ENCODE measurements around the gene CACNA1D. TPM values are rescaled to one million over a fixed set of nuclear protein-coding genes. Genes with fewer than 3 reads are reported as not detected.

Gene CACNA1D
- total RNA-seq, 2 experiments from 2014 or later = 0.31 to 0.32 TPM

GRCh38 chr3:53518495-53518981 lies 24.1 kb downstream of the CACNA1D start:
- Mint-ChIP-seq H3K36me3 (ENCODE audit: low read depth) (no peaks in the 10 kb centered on the region), H3K4me1 (ENCODE audit: low read depth) (no peaks in the 10 kb centered on the region), H3K27me3 (ENCODE audit: low read depth) (peaks cover 1% of the 10 kb centered on the region), H3K4me3 (no peak overlapping the region), H3K27ac (no peak overlapping the region), H3K9me3 (ENCODE audit: insufficient read depth) (no peaks in the 10 kb centered on the region)
- CTCF ChIA-PET = no interaction called here
- ATAC-seq = no peak
- POLR2A ChIA-PET = no interaction called here
- no peak for DNase-seq

- Mint-ChIP-seq H3K4me3 (no peak overlapping the region), H3K9me3 (ENCODE audit: insufficient read depth) (no peaks in the 10 kb centered on the region), H3K4me1 (ENCODE audit: low read depth) (no peaks in the 10 kb centered on the region), H3K27ac (no peak overlapping the region), H3K36me3 (ENCODE audit: low read depth) (no peaks in the 10 kb centered on the region), H3K27me3 (ENCODE audit: low read depth) (peaks cover 4% of the 10 kb centered on the region)
- POLR2A ChIA-PET = no interaction called here
- CTCF ChIA-PET = no interaction called here
- DNase-seq = no peak
- no peak for ATAC-seq
Observed at GRCh38 chr3:53519065-53519709, 24.8 kb downstream of the CACNA1D start.

DNA sequence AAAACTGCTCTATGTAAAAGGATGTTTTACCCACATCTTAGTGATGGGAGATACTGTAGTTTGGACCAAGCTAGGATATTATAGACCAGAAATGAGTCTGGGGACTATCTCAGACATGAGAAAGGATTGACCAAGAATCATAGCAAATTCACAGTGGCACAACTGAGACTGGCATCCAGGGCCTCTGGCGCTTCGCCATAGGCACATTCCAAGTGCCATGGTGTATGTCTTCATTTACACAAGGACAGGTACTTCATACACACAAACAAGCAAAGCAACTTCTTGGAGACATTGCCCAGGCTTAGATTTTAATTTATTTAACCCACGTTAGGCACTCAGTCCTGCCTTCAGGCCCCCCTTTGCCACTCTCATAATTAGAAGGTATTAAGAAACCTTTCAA lies 28.9 kb downstream of the CACNA1D start:
- CTCF ChIA-PET = no interaction called here
- POLR2A ChIA-PET = no interaction called here
- H3K9me3 Mint-ChIP-seq (ENCODE audit: insufficient read depth) = no peaks in the 10 kb centered on the region
- H3K27ac Mint-ChIP-seq = no peak overlapping the region
- no peak overlapping the region for H3K4me3 Mint-ChIP-seq
- DNase-seq (no peak), ATAC-seq (no peak)
- peaks cover 10% of the 10 kb centered on the region for H3K27me3 Mint-ChIP-seq (ENCODE audit: low read depth)
- no peaks in the 10 kb centered on the region for H3K4me1 Mint-ChIP-seq (ENCODE audit: low read depth)
- no peaks in the 10 kb centered on the region for H3K36me3 Mint-ChIP-seq (ENCODE audit: low read depth)

- POLR2A ChIA-PET = no interaction called here
- no peaks in the 10 kb centered on the region for H3K36me3 Mint-ChIP-seq (ENCODE audit: low read depth)
Observed at GRCh38 chr3:53524566-53524965, 30.2 kb downstream of the CACNA1D start.

GRCh38 chr3:53525765-53526703 lies 31.6 kb downstream of the CACNA1D start:
- no peaks in the 10 kb centered on the region for H3K4me1 Mint-ChIP-seq (ENCODE audit: low read depth)
- peaks cover 18% of the 10 kb centered on the region for H3K27me3 Mint-ChIP-seq (ENCODE audit: low read depth)
- ChIA-PET POLR2A (interaction anchor here (0.6 kb wide), 1 partner anchor 361 kb away, joined by 5 read pairs; no protein-coding TSS in a partner anchor), CTCF (no interaction called here)
- no peaks in the 10 kb centered on the region for H3K9me3 Mint-ChIP-seq (ENCODE audit: insufficient read depth)
- no peak overlapping the region for H3K27ac Mint-ChIP-seq
- no peak for DNase-seq
- ATAC-seq = no peak
- H3K36me3 Mint-ChIP-seq (ENCODE audit: low read depth) = no peaks in the 10 kb centered on the region
- H3K4me3 Mint-ChIP-seq = no peak overlapping the region

More at GRCh38 chr3:53524566-53524965, 30.2 kb downstream of the CACNA1D start:
- Mint-ChIP-seq H3K27me3 (ENCODE audit: low read depth) (peaks cover 14% of the 10 kb centered on the region), H3K27ac (no peak overlapping the region), H3K4me3 (no peak overlapping the region), H3K4me1 (ENCODE audit: low read depth) (no peaks in the 10 kb centered on the region), H3K9me3 (ENCODE audit: insufficient read depth) (no peaks in the 10 kb centered on the region)
- CTCF ChIA-PET = no interaction called here
- DNase-seq (no peak), ATAC-seq (no peak)

DNA sequence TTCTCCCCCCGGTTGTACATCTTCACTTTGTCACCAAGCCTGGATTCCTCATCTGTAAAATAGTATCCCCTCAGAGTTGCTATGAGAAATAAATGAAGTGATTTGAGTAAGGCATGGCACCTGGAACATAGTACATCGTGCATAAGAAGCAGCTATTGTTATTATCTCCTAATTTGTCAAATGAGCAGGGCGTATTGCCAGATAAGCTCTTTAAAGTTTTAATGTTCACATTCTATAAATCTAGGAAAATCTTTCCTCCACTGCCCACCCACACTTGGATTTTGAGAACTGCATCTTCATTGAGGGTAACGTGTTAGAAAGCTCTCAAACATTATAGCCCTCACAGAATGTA lies 32.3 kb downstream of the CACNA1D start:
- ChIA-PET POLR2A (interaction anchor here (0.6 kb wide), 1 partner anchor 362 kb away, joined by 5 read pairs; no protein-coding TSS in a partner anchor), CTCF (no interaction called here)
- Mint-ChIP-seq H3K36me3 (ENCODE audit: low read depth) (no peaks in the 10 kb centered on the region), H3K4me1 (ENCODE audit: low read depth) (no peaks in the 10 kb centered on the region), H3K27me3 (ENCODE audit: low read depth) (peaks cover 19% of the 10 kb centered on the region), H3K4me3 (no peak overlapping the region), H3K9me3 (ENCODE audit: insufficient read depth) (no peaks in the 10 kb centered on the region), H3K27ac (no peak overlapping the region)
- ATAC-seq = no peak
- DNase-seq = no peak

- Mint-ChIP-seq H3K4me1 (ENCODE audit: low read depth) (no peaks in the 10 kb centered on the region), H3K36me3 (ENCODE audit: low read depth) (no peaks in the 10 kb centered on the region), H3K4me3 (no peak overlapping the region), H3K9me3 (ENCODE audit: insufficient read depth) (no peaks in the 10 kb centered on the region), H3K27ac (no peak overlapping the region), H3K27me3 (ENCODE audit: low read depth) (peaks cover 20% of the 10 kb centered on the region)
- DNase-seq = no peak
- ChIA-PET CTCF (no interaction called here), POLR2A (no interaction called here)
- ATAC-seq = no peak
Observed at GRCh38 chr3:53530205-53530604, 35.8 kb downstream of the CACNA1D start.

DNA sequence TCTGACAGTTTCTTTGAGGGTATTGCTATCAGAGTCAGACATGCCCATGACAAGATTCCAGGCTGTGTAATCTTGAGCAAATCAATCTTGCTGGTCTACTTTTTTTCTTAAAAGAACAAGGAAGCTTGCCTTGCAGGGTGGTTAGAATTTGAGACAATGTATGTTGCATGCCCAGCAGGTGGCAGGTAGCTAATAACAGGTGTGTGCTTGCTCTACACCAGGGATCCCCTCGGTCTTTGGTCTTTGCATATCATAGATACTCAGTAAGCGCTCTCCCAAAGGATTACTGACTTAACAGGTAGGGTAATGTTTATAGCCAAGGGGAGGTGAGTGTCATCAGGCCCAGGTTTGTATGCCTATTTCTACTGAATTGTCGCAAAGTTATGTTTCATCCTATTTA lies 37.3 kb downstream of the CACNA1D start:
- Mint-ChIP-seq H3K9me3 (ENCODE audit: insufficient read depth) (no peaks in the 10 kb centered on the region), H3K36me3 (ENCODE audit: low read depth) (no peaks in the 10 kb centered on the region), H3K4me1 (ENCODE audit: low read depth) (no peaks in the 10 kb centered on the region), H3K27me3 (ENCODE audit: low read depth) (peaks cover 19% of the 10 kb centered on the region), H3K4me3 (no peak overlapping the region), H3K27ac (no peak overlapping the region)
- CTCF ChIA-PET = no interaction called here
- DNase-seq = no peak
- ATAC-seq = no peak
- POLR2A ChIA-PET = no interaction called here

GRCh38 chr3:53533472-53533871 lies 39.1 kb downstream of the CACNA1D start:
- H3K27ac Mint-ChIP-seq = no peak overlapping the region
- POLR2A ChIA-PET = no interaction called here
- ATAC-seq = no peak

DNA sequence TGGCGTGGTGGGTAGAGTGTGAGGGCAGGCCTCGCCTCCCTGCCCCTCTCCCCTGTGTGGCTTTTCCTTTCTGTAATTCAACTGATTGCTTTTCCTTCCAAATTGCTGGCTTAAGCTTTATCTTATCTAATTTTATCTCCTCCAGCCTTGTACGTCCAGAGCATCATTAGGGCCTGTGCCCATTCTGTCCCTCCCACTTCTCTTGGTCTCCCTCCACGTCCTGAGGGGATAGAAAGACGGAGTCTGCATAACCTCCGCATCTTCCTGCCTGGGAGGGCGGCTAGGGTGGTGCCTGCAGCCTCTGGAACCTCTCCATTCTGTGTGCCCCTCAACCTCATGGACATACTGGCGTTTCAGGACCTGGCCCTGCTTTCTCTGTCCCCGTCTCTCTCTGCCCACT lies 39.8 kb downstream of the CACNA1D start:
- Mint-ChIP-seq H3K9me3 (ENCODE audit: insufficient read depth) (no peaks in the 10 kb centered on the region), H3K27me3 (ENCODE audit: low read depth) (peaks cover 23% of the 10 kb centered on the region), H3K27ac (no peak overlapping the region), H3K4me3 (no peak overlapping the region), H3K36me3 (ENCODE audit: low read depth) (no peaks in the 10 kb centered on the region), H3K4me1 (ENCODE audit: low read depth) (no peaks in the 10 kb centered on the region)
- CTCF ChIA-PET = no interaction called here
- DNase-seq (no peak), ATAC-seq (no peak)
- POLR2A ChIA-PET = no interaction called here

More at GRCh38 chr3:53533472-53533871, 39.1 kb downstream of the CACNA1D start:
- no peak overlapping the region for H3K4me3 Mint-ChIP-seq
- peaks cover 21% of the 10 kb centered on the region for H3K27me3 Mint-ChIP-seq (ENCODE audit: low read depth)
- no peaks in the 10 kb centered on the region for H3K36me3 Mint-ChIP-seq (ENCODE audit: low read depth)
- H3K9me3 Mint-ChIP-seq (ENCODE audit: insufficient read depth) = no peaks in the 10 kb centered on the region
- DNase-seq = no peak
- H3K4me1 Mint-ChIP-seq (ENCODE audit: low read depth) = no peaks in the 10 kb centered on the region
- CTCF ChIA-PET = no interaction called here

DNA sequence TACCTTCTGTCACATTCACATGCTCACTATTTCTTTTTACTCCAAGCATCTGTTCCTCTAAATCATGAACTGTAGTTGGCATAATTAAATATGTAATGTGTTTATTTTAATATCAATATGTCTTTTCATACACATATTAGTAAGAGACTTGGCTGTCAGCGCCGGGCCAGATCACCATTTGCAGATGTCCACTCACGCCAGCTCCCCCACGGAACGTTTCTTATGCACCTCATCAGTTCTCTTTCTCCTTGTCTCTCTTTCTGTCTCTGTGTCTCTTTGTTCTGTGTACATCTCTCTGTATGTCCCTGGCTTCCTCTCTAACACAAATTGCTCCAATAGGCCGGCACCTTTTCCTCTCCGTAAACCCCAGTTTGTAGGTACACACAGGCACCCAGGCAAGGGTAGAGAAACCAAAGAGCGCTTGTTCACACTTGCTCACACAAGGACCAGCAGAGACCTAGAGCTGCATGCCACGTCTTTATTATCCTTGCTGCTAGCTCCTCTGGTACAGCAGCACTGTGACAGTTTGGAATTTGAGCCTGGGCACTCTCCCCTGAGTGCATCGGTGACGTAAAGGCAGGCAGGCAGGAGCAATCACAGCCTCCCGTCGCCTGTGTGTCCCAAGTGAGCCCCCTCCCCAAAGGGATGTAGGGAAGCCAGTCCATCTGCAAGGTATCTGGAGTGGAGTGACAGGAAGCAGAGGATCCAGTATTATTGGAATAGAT lies 40.4 kb downstream of the CACNA1D start:
- H3K4me1 Mint-ChIP-seq (ENCODE audit: low read depth) = no peaks in the 10 kb centered on the region
- H3K36me3 Mint-ChIP-seq (ENCODE audit: low read depth) = no peaks in the 10 kb centered on the region
- ChIA-PET POLR2A (no interaction called here), CTCF (no interaction called here)
- ATAC-seq (no peak), DNase-seq (no peak)
- peaks cover 22% of the 10 kb centered on the region for H3K27me3 Mint-ChIP-seq (ENCODE audit: low read depth)
- no peak overlapping the region for H3K27ac Mint-ChIP-seq
- H3K4me3 Mint-ChIP-seq = no peak overlapping the region
- H3K9me3 Mint-ChIP-seq (ENCODE audit: insufficient read depth) = no peaks in the 10 kb centered on the region

DNA sequence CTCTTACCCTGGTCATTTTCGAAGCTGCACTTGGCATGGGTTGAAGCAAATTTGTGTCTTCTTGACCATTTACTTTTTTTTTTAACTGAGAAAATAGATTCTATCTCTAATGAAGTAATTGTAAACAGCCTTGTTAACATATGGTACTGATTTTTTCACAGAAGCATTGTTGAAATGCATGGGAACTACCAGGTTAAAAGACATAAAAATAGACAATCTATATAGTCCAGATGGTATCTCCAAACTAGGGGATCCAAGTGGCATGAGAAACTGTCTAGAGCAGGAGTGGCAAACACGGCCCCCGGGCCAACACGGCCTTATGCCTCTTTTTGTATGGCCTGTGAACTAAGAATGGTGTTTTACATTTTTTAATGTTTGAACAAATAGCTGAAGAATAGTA lies 41.9 kb downstream of the CACNA1D start:
- Mint-ChIP-seq H3K4me3 (no peak overlapping the region), H3K27me3 (ENCODE audit: low read depth) (peaks cover 19% of the 10 kb centered on the region), H3K4me1 (ENCODE audit: low read depth) (no peaks in the 10 kb centered on the region), H3K9me3 (ENCODE audit: insufficient read depth) (no peaks in the 10 kb centered on the region), H3K36me3 (ENCODE audit: low read depth) (no peaks in the 10 kb centered on the region), H3K27ac (no peak overlapping the region)
- DNase-seq (no peak), ATAC-seq (no peak)
- CTCF ChIA-PET = no interaction called here
- POLR2A ChIA-PET = no interaction called here
